Stimulated activated CD4-positive, alpha-beta T cell treated with anti-CD3 and anti-CD28 coated beads, TNF-alpha, amount 100 ng/mL, for 24 hours (primary cell): ENCODE data around the gene METRN.

ENCODE experiments used
- DNase-seq, 3 experiments: peaks; one replicate each; pipeline ENCODE4 v3.0.0-alpha.2; 2020; ENCODE audit warnings: low read depth in 3 of 3

METRN gene

GRCh38 chr16:714558-715476, at the start of gene METRN:
METRN (plus strand) TSS chr16:715118; CDS start chr16:715290, 172 bp downstream.
- DNase-seq = peak; percentile 77 to 92 (median 85)

- no peak for DNase-seq
Observed at GRCh38 chr16:666572-666971, 48.3 kb upstream of the METRN start.

GRCh38 chr16:667113-667779, 47.7 kb upstream of the METRN start:
- DNase-seq = no peak

GRCh38 chr16:667780-668518, 47.0 kb upstream of the METRN start, which contains the start of gene RHOT2:
RHOT2 (plus strand) TSS chr16:668132; CDS start chr16:668200, 68 bp downstream.
- peak; percentile 85 to 95 (median 87) for DNase-seq

- no peak for DNase-seq
Observed at GRCh38 chr16:668519-669171, 46.3 kb upstream of the METRN start.

- DNase-seq = no peak
Observed at GRCh38 chr16:669666-670065, 45.3 kb upstream of the METRN start.

GRCh38 chr16:670485-671352, 44.2 kb upstream of the METRN start:
- no peak for DNase-seq

- no peak for DNase-seq
Observed at GRCh38 chr16:671353-672131, 43.4 kb upstream of the METRN start.

GRCh38 chr16:672371-672770, 42.5 kb upstream of the METRN start:
- DNase-seq = no peak

- no peak for DNase-seq
Observed at GRCh38 chr16:672851-673250, 42.1 kb upstream of the METRN start.

GRCh38 chr16:673399-673991, 41.4 kb upstream of the METRN start:
- no peak for DNase-seq

GRCh38 chr16:674214-674881, 40.6 kb upstream of the METRN start:
- DNase-seq = no peak

GRCh38 chr16:674968-675883, 39.7 kb upstream of the METRN start, which contains the start of gene RHBDL1:
RHBDL1 (plus strand) TSS chr16:675671; CDS start chr16:675791, 120 bp downstream.
- no peak for DNase-seq

- no peak for DNase-seq
Observed at GRCh38 chr16:675884-676564, 38.9 kb upstream of the METRN start.

- DNase-seq = no peak
Observed at GRCh38 chr16:676565-676902, 38.4 kb upstream of the METRN start.

GRCh38 chr16:676913-677312, 38.0 kb upstream of the METRN start:
- DNase-seq = no peak
